Measurements from ENCODE around the gene ZNF117. TPM values are rescaled to one million over a fixed set of nuclear protein-coding genes. Genes with fewer than 3 reads are reported as not detected.
"Not testable (repeated sequence)": the region's sequence is repeated elsewhere in the genome, so short reads cannot be mapped to it uniquely, and the experiment has no call there.

The ZNF117 gene
- total and polyA plus RNA-seq, 5 donors: 2.5 to 7.6 (median 3.8) TPM

DNA sequence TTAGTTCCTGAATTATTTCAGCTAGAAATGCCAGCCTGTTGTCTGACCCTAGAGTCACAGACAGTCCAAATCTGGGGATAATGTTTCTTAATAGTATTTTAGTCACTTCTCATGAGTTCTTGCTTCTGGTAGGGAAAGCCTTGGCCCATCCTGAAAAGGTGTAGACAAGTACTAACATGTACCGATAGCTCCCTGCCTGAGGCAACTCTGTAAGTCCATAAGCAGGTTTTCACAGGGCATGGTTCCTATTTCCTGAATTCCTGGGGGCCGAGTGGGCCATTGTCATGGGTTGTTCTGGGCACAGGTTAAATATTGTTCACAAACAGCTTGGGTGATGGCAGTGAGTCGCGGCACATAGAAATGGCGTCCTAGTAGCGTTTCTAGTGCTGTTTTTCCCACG is 3.1 kb upstream of the ZNF117 start:
- Histone ChIP-seq H3K4me3 (ENCODE audit: low read length) (no peak overlapping the region), H3K4me1 (ENCODE audit: control insufficient read depth, insufficient read depth, low read length) (peaks cover 2% of the 10 kb centered on the region), H3K27me3 (ENCODE audit: control insufficient read depth, insufficient read depth) (no peaks in the 10 kb centered on the region), H3K27ac (ENCODE audit: low read length) (no peak overlapping the region), H3K9me3 (ENCODE audit: control insufficient read depth, low read length) (peaks cover 2% of the 10 kb centered on the region)
- intact Hi-C loops (cut with DNase I): no loop called here
- no peak for ATAC-seq
- no peak for DNase-seq
- WGBS: 98% methylated on average over 7 of the region's 7 CpGs

DNA sequence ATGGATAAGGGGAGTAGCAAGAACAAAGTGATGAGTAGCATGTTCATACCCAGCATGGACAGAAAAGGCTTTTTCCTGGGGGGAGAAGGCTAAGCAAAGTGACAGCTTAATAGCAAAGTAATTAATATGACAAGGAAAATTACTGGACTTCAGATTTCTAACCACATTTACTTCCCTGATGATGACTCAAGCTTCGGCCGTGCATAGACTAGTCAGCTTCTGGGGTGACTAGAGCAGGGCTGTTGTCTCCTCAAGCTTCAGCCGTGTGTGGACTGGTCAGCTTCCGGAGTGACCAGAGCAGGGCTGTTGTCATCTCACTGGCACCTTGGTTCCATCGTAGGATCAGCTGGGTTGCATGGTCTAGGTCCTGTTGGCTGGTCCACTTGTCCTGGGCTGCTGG is 2.1 kb upstream of the ZNF117 start:
- Histone ChIP-seq H3K9me3 (ENCODE audit: control insufficient read depth, low read length) (peaks cover 2% of the 10 kb centered on the region), H3K27ac (ENCODE audit: low read length) (no peak overlapping the region), H3K4me3 (ENCODE audit: low read length) (no peak overlapping the region), H3K27me3 (ENCODE audit: control insufficient read depth, insufficient read depth) (no peaks in the 10 kb centered on the region), H3K4me1 (ENCODE audit: control insufficient read depth, insufficient read depth, low read length) (peaks cover 2% of the 10 kb centered on the region)
- intact Hi-C loops (cut with DNase I): no loop called here
- 88% methylated on average over 5 of the region's 5 CpGs for WGBS
- no peak for DNase-seq
- no peak for ATAC-seq

DNA sequence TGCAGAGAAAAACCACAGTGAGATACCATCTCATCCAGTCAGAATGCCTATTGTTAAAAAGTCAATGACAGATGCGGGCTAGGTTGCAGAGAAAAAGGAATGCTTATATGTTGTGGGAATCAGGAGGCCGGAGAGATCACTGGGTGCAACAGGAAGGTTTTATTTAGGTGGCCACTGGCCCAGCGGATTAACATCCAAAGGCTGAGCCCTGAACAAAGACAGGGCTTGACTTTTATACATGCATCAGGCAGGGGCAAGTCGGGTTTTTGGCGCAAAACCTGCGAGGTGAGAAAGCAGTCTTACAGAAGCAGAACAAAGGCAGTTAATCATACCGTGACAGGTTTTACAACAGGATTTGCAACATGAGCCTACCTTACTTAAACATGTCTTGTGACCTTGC is 620 bp downstream of the ZNF117 start:
- WGBS: 97% methylated on average over 7 of the region's 7 CpGs
- Histone ChIP-seq H3K4me3 (ENCODE audit: low read length) (no peak overlapping the region), H3K4me1 (ENCODE audit: control insufficient read depth, insufficient read depth, low read length) (no peaks in the 10 kb centered on the region), H3K27ac (ENCODE audit: low read length) (no peak overlapping the region), H3K9me3 (ENCODE audit: control insufficient read depth, low read length) (peaks cover 2% of the 10 kb centered on the region), H3K27me3 (ENCODE audit: control insufficient read depth, insufficient read depth) (no peaks in the 10 kb centered on the region)
- ATAC-seq (no peak), DNase-seq (no peak)
- intact Hi-C loops (cut with DNase I): no loop called here

DNA sequence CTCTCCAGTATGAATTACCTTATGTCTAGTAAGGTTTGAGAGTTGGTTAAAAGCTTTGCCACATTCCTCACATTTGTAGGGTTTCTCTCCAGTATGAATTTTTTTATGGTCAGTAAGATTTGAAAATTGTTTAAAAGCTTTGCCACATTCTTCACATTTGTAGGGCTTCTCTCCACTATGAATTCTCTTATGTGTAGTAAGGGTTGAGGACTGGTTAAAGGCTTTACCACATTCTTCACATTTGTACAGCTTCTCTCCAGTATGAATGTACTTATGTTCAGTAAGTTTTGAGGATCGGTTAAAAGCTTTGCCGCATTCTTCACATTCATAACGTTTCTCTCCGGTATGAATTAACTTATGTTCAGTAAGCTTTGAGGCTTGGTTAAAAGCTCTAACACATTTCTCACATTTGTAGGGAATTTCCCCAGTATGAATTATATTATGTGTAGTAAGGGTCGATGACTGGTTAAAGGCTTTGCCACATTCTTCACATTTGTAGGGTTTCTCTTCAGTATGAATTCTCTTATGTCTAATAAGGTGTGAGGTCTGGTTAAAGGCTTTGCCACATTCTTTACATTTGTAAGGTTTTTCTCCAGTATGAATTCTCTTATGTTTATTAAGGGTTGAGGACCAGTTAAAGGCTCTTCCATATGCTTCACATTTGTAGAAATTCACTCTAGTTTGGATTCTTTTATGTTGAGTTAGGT is 12.2 kb downstream of the ZNF117 start:
- H3K4me1 ChIP-seq (ENCODE audit: control insufficient read depth, insufficient read depth, low read length): no peaks in the 10 kb centered on the region
- H3K27ac ChIP-seq (ENCODE audit: low read length): no peak overlapping the region
- DNase-seq (no peak), ATAC-seq (no peak)
- no peaks in the 10 kb centered on the region for H3K9me3 ChIP-seq (ENCODE audit: control insufficient read depth, low read length)
- 99% methylated on average over 5 of the region's 5 CpGs for WGBS
- no peak overlapping the region for H3K4me3 ChIP-seq (ENCODE audit: low read length)
- intact Hi-C loops (cut with DNase I): no loop called here
- H3K27me3 ChIP-seq (ENCODE audit: control insufficient read depth, insufficient read depth): no peaks in the 10 kb centered on the region

DNA sequence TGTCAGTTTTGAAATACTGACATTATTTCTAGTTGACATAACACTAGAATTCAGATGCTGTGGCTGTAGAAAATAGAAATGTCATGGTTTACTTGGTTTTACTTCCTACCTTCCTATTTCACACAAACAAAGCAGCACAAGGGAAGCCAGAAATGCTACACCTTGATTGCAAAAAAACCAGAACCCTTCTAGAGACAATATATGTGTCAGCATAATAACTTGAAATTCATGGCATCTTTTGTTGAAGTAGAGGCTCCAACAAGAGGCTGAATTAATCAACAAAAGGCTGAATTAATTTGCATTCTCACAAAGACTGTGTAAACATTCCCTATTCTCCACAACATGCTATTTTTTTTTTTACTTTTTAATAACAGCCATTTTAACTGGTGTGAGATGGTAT is 25.2 kb downstream of the ZNF117 start:
- intact Hi-C loops (cut with DNase I): no loop called here
- no peak for ATAC-seq

DNA sequence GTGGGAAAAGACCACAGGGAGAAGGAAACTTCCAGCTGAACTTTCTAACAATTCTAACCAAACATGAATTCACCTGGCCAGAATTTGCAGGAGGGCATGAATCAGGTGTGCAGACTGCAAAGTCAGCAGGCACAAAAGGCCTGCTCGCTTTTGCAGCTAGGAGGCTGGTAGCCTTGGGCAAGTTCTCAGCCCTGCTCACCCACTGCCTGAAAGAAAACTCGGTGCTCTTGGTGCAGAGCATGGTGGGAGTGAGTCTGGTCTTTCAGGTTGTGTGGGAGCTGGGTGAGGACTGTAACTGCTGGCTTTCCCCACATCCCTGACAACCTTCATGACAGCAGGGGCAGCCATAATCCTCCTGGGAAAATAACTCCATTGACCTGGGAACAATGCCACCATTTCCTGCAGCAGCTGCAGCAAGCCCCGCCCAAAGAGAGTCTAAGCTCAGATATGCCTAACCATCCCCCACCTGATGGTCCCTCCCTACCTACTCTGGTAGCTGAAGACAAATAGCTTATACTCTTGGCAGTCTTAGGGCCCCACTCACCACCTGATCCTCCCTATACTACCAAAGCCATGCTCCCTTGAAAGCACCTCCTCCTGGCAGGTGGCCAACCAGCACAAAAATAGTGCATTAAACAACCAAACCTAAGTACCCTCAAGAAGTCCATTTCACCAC is 31.6 kb downstream of the ZNF117 start:
- intact Hi-C loops (cut with DNase I): loop anchor here in 2 of 4 donors (10.0 kb wide), 2 partner anchors 256 to 346 kb away; no protein-coding TSS in a partner anchor
- Histone ChIP-seq H3K27me3 (ENCODE audit: control insufficient read depth, insufficient read depth) (no peaks in the 10 kb centered on the region), H3K9me3 (ENCODE audit: control insufficient read depth, low read length) (no peaks in the 10 kb centered on the region), H3K27ac (ENCODE audit: low read length) (no peak overlapping the region), H3K4me3 (ENCODE audit: low read length) (no peak overlapping the region), H3K4me1 (ENCODE audit: control insufficient read depth, insufficient read depth, low read length) (no peaks in the 10 kb centered on the region)
- WGBS: 79% methylated on average over 3 of the region's 3 CpGs
- ATAC-seq (peak in 1 of 2 donors; percentile 37), DNase-seq (no peak)

More for the DNA sequence above, 25.2 kb downstream of the ZNF117 start:
- no peak for DNase-seq
- H3K27ac ChIP-seq (ENCODE audit: low read length): no peak overlapping the region
- no peaks in the 10 kb centered on the region for H3K9me3 ChIP-seq (ENCODE audit: control insufficient read depth, low read length)
- H3K4me1 ChIP-seq (ENCODE audit: control insufficient read depth, insufficient read depth, low read length): no peaks in the 10 kb centered on the region
- no peak overlapping the region for H3K4me3 ChIP-seq (ENCODE audit: low read length)
- no peaks in the 10 kb centered on the region for H3K27me3 ChIP-seq (ENCODE audit: control insufficient read depth, insufficient read depth)

DNA sequence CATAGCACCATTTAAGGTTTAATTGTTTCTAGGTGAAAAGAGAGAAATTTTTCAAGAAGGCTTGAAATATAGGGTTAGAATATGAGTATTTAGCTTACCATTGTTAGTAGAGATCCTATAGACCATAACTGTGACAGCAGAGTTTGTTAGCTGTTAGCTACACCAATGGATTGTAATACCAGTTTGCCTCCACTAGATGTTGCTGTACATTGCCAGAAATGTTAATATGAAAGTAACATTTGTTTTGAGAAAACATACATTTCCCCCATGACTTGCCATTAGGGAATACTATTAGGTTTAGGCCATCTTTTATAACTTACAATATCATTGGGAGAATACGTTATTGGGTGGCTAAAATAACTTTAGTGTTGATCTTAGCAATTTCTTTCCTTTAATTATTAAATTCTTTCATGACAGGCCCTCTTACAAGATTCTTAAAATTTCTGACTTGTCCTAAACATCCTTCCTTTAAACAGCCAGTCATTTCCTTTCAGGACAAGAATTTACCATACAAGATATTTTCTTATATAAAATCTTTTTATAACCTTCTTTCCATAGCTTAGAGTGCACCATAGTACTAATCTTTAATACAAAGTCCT is 39.5 kb downstream of the ZNF117 start:
- no peak overlapping the region for H3K4me3 ChIP-seq (ENCODE audit: low read length)
- H3K27ac ChIP-seq (ENCODE audit: low read length): no peak overlapping the region
- peak; percentile 45 to 61 for ATAC-seq

DNA sequence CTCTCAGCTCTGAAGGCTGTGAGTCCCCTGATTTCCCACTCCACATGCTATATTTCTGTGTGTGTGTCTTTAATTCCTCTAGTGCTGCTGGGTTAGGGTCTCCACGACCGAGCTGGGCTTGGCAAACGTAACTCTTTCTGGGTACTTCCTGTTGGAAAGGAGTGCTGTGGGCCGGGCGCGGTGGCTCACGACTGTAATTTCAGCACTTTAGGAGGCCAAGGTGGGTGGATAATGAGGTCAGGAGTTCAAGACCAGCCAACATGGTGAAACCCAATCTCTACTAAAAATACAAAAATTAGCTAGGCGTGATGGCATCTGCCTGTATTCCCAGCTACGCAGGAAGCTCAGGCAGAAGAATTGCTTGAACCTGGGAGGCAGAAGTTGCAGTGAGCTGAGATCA is 40.2 kb downstream of the ZNF117 start:
- H3K27ac ChIP-seq (ENCODE audit: low read length); ATAC-seq; H3K9me3 ChIP-seq (ENCODE audit: control insufficient read depth, low read length); H3K4me1 ChIP-seq (ENCODE audit: control insufficient read depth, insufficient read depth, low read length); DNase-seq; H3K4me3 ChIP-seq (ENCODE audit: low read length); H3K27me3 ChIP-seq (ENCODE audit: control insufficient read depth, insufficient read depth): not testable (repeated sequence)
- 50% methylated on average over 9 of the region's 9 CpGs for WGBS
- intact Hi-C loops (cut with DNase I): loop anchor here in 3 of 4 donors (2.0 to 10.0 kb wide), 3 partner anchors 264 to 356 kb away; no protein-coding TSS in a partner anchor

More for the DNA sequence above, 39.5 kb downstream of the ZNF117 start:
- intact Hi-C loops (cut with DNase I): loop anchor here in 3 of 4 donors (2.0 to 10.0 kb wide), 3 partner anchors 263 to 355 kb away; no protein-coding TSS in a partner anchor
- WGBS: 1% methylated on average over 1 of the region's 1 CpG
- Histone ChIP-seq H3K4me1 (ENCODE audit: control insufficient read depth, insufficient read depth, low read length) (no peaks in the 10 kb centered on the region), H3K27me3 (ENCODE audit: control insufficient read depth, insufficient read depth) (no peaks in the 10 kb centered on the region), H3K9me3 (ENCODE audit: control insufficient read depth, low read length) (no peaks in the 10 kb centered on the region)
- no peak for DNase-seq

DNA sequence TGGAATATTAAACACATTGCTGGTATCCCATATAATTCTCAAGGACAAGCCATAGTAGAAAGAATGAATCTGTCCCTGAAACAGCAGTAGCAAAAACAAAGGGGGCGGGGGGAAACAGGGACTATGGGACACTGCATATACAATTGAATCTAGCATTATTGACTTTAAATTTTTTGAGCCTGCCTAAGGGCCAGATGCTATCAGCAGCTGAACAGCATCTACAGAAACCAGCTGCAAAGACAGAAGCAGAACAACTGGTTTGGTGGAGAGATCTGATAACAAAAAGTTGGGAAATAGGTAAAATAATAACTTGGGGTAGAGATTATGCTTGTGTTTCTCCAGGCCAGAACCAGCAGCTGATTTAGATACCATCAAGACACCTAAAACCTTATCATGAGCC is 42.1 kb downstream of the ZNF117 start:
- 92% methylated on average over 1 of the region's 1 CpG for WGBS
- DNase-seq; H3K27me3 ChIP-seq (ENCODE audit: control insufficient read depth, insufficient read depth); intact Hi-C loops (cut with DNase I); ATAC-seq; H3K4me1 ChIP-seq (ENCODE audit: control insufficient read depth, insufficient read depth, low read length); H3K27ac ChIP-seq (ENCODE audit: low read length); H3K9me3 ChIP-seq (ENCODE audit: control insufficient read depth, low read length); H3K4me3 ChIP-seq (ENCODE audit: low read length): not testable (repeated sequence)

DNA sequence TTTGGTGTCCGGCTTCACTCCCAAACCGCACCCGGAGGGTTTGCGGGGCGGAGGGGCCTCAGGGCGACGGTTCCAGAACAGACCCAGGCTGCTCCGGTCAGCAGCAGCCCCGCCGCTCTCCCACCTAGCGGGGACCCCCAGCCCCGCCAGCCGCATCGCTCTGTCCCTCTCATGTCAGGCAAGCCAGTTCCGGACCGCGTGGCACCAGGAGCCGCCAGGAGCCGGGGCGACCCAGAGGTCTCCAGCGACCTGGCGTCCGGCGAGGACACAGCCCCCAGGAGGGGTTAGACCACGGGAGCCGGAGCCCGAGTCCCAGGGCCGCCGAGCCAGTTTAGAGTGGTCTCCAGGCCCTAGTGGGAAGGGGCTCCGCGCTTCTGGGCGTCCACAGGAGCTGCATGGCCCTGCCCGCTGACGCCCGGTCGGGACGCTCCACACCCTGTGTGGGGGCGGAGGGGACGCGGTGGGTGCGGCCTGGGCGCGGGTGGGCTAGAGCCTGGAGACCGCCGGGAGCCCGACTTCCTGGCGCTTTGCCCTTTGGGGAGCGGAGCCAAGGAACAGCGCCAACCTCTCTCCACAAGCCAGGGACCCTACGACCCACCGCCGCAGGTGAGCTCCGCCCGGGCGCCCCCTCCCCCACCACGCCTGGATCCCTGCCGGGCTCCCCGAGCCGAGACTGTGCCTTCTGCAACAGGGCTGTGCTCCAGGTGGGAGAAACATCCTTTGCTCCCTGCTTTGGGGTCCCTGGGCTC is 43.4 kb downstream of the ZNF117 start:
- no peaks in the 10 kb centered on the region for H3K9me3 ChIP-seq (ENCODE audit: control insufficient read depth, low read length)
- H3K4me3 ChIP-seq (ENCODE audit: low read length): peak overlapping the region; percentile 14
- intact Hi-C loops (cut with DNase I): no loop called here
- ATAC-seq: peak; percentile 66 to 79
- H3K27ac ChIP-seq (ENCODE audit: low read length): no peak overlapping the region
- H3K4me1 ChIP-seq (ENCODE audit: control insufficient read depth, insufficient read depth, low read length): no peaks in the 10 kb centered on the region
- no peaks in the 10 kb centered on the region for H3K27me3 ChIP-seq (ENCODE audit: control insufficient read depth, insufficient read depth)
- DNase-seq: peak in 2 of 3 donors; percentile 56 to 60
- WGBS: 2% methylated on average over 59 of the region's 59 CpGs
